DMS53 treated with DMSO at 0.1 percent for 48 hours (cell line): ENCODE data around the gene PLEKHH3.

Source experiments
- DNase-seq: peaks from one replicate; lab custom pipeline; 2025; ENCODE audit not compliant: unreplicated experiment; lab: John Stamatoyannopoulos, UW

Gene PLEKHH3

GRCh38 chr17:42687707-42688320 is 11.0 kb upstream of the PLEKHH3 start:
- DNase-seq = no peak

GRCh38 chr17:42686520-42687128 is 9.8 kb upstream of the PLEKHH3 start:
- DNase-seq = no peak

- no peak for DNase-seq
Observed at GRCh38 chr17:42685831-42686230, 9.0 kb upstream of the PLEKHH3 start.

- DNase-seq = no peak
Observed at GRCh38 chr17:42684929-42685556, 8.2 kb upstream of the PLEKHH3 start.

- no peak for DNase-seq
Observed at GRCh38 chr17:42683407-42684034, 6.7 kb upstream of the PLEKHH3 start.

- DNase-seq = peak; percentile 79
Observed at GRCh38 chr17:42682722-42683403, 6.1 kb upstream of the PLEKHH3 start.

- DNase-seq = peak; percentile 79
Observed at GRCh38 chr17:42681976-42682721, 5.4 kb upstream of the PLEKHH3 start, which contains the start of gene CNTNAP1. CNTNAP1 (plus strand) TSS chr17:42682531; CDS start chr17:42682830, 299 bp downstream.

GRCh38 chr17:42680331-42680808 is 3.6 kb upstream of the PLEKHH3 start:
- DNase-seq = peak; percentile 20

GRCh38 chr17:42679492-42680330 is 2.9 kb upstream of the PLEKHH3 start:
- peak; percentile 89 for DNase-seq

- DNase-seq = peak; percentile 62
Observed at GRCh38 chr17:42678951-42679491, 2.2 kb upstream of the PLEKHH3 start.

- peak; percentile 90 for DNase-seq
Observed at GRCh38 chr17:42677921-42678781, 1.4 kb upstream of the PLEKHH3 start.

- peak; percentile 99 for DNase-seq
Observed at GRCh38 chr17:42677012-42677857, 441 bp upstream of the PLEKHH3 start.

- no peak for DNase-seq
Observed at GRCh38 chr17:42675965-42676423, 800 bp downstream of the PLEKHH3 start.

- DNase-seq = peak; percentile 10
Observed at GRCh38 chr17:42675348-42675964, 1.3 kb downstream of the PLEKHH3 start.

GRCh38 chr17:42674755-42675347 is 1.9 kb downstream of the PLEKHH3 start:
- no peak for DNase-seq
